ENCODE data around the gene EXOC3L1.

The EXOC3L1 gene

GRCh38 chr16:67157106-67157748 lies 32.7 kb downstream of the EXOC3L1 start:
- DNase-seq (ENCODE audit: low read depth), result no peak
- TF ChIP-seq CTCF (conservative IDR thresholded peaks at IDR 0.05; ENCODE audit: control insufficient read depth, insufficient read depth, low read depth, low read length), result no peak
- H3K4me3 ChIP-seq (ENCODE audit: control insufficient read depth, low read depth, low read length), result no peak overlapping the region

DNA sequence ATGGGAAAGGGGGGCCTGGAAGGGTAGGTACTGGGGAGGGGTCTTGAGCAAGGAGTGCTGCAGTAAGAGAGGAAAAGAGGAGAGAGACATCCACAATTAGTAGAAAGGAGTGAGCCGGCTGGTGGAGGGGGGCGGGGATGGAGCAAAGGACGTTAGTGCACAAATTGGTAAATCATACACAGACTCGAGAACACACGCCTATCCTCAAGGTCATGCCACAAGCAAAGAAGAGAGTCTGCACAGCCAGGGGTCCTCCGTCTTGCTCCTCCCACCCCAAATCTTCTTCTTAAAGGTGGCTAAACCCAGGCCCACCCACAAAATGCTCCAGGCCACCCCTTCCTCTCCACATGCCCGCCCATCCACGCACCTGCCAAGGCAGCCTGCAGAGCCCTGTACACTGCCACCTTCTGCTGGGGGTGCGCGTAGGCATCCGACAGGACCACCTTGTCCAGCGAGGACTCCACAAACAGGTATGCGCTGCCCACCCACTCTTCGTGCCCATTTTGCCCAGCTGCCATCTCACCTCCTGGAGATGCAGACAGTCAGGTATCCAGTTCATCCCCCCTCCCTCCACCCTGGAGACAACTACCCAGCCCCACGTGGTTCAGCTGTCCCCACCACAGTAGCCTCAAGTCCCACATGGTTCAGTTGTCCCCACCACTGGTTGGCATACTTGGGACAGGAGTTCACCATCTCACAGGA lies 33.6 kb downstream of the EXOC3L1 start:
- TF ChIP-seq CTCF (conservative IDR thresholded peaks at IDR 0.05; ENCODE audit: control insufficient read depth, insufficient read depth, low read depth, low read length), result no peak
- no peak for DNase-seq (ENCODE audit: low read depth)
- no peak overlapping the region for H3K4me3 ChIP-seq (ENCODE audit: control insufficient read depth, low read depth, low read length)

DNA sequence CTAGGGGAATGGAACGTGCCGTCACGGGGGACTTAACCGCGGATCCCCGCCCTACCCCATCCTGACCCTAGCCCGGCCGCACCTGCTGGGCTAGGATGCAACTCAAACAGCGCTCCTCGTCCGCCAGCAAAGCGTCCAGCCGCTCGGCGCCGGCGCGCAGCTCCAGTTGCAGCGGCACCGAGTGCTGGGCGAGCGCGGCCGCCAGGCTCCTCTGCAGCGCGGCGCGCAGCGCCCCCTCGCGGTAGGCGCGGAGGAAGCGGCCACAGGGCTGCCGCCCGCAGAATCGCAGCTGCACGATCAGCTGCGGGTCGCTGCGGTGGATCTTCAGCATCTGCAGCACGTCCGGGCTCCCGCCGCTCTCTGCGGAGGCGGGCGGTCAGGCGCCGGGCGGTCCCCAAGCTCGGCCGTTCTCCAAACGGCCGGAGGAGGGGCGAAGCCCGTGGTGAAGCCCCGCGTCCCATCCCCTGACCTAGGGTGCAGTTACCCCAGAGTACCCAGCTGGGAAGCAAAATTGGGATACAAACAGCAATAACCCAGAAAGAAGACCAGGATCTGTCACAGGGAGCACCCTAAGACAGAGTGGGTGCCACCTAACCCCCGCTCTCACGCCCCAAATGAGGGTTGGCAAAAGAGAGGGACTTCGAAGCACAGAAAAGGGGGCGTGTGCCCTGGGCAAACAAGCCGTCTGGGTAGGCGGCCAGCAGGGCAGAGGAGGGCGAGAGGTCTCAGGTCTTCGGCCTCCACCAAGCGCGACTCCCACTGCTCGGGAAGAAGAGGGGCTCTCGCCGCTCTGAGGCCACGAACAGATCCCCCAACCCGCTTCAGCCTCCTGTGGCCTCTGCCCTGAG lies 34.4 kb downstream of the EXOC3L1 start:
- peak; percentile 50 for TF ChIP-seq CTCF (conservative IDR thresholded peaks at IDR 0.05; ENCODE audit: control insufficient read depth, insufficient read depth, low read depth, low read length)
- H3K4me3 ChIP-seq (ENCODE audit: control insufficient read depth, low read depth, low read length), result no peak overlapping the region
- peak; percentile 67 for DNase-seq (ENCODE audit: low read depth)

DNA sequence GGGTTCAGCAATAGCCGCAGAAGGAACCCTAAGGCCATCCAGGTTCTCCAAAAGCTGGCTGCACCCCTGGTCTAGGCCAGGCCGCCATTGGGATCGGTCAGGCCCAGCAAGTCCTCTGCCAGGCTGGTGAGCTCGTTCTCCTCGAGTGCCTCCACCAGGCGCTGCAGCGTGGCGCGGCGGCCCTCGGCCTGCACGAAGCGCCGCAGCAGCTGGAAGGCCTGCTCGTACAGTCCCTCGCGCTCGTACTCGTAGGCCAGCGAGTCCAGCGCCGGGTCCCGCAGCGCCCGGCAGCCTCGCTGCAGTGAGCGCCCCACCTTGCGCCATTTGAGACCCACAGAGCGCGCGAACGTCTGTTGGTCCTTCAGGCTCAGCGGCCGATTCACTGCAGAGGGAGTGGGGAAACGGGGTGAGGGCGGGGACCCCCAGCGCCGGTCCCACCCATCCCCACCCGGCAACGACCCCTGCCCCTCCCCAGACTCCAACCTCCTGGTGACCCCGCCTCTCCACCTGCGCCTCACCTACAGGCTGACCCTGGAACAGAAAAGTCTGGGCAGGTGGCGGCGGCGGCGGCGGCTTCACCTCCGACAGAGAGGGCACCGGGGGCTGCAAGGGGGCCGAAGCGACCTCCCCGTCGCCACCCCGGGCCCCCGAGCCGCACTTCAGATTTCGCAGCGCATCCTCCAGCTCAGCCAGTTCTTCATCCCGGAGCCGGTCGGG lies 35.2 kb downstream of the EXOC3L1 start:
- TF ChIP-seq CTCF (conservative IDR thresholded peaks at IDR 0.05; ENCODE audit: control insufficient read depth, insufficient read depth, low read depth, low read length), result no peak
- H3K4me3 ChIP-seq (ENCODE audit: control insufficient read depth, low read depth, low read length), result no peak overlapping the region
- no peak for DNase-seq (ENCODE audit: low read depth)

DNA sequence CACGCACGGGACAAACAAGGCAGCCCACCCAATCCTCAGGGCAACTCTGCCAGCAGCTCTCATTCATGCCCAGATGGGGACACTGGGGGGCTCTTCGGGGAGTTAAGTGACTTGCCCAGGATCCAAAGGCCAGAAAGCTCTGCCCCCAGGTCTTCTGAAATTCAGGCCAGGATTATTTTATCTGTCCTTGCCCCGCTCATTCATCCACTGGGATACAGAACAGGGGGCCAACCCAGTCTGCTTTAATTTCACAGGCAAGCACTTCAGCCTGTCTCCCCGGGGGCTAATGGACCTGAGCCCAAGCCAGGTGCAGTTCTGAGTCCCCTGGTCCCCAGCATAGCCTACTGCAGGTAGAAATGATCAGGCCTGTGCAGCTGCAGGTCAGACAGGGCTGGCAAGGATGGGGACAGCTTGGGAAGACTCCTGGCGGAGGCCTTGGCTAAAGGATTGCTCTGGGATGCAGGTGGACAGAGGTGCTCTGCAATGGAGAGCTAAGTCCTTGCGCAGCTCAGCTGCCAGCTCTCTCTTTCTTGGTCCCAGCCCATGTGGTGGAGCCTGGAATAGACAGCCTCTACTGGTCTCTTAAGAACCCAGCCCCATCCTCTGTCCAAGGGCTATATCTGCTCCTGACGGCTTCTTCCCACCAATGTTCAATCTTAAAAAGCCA lies 38.4 kb downstream of the EXOC3L1 start:
- H3K4me3 ChIP-seq (ENCODE audit: control insufficient read depth, low read depth, low read length), result peak overlapping the region; percentile 55
- DNase-seq (ENCODE audit: low read depth), result no peak
- no peak for TF ChIP-seq CTCF (conservative IDR thresholded peaks at IDR 0.05; ENCODE audit: control insufficient read depth, insufficient read depth, low read depth, low read length)
